Measurements from ENCODE around the gene ARMH2. TPM values are rescaled to one million over a fixed set of nuclear protein-coding genes. Genes with fewer than 3 reads are reported as not detected.

ARMH2 gene
- not detected for polyA plus RNA-seq (2013, experiment 1 of 2; ENCODE audit: insufficient read length)
- not detected for polyA plus RNA-seq (2013, experiment 2 of 2; ENCODE audit: insufficient read length)

DNA sequence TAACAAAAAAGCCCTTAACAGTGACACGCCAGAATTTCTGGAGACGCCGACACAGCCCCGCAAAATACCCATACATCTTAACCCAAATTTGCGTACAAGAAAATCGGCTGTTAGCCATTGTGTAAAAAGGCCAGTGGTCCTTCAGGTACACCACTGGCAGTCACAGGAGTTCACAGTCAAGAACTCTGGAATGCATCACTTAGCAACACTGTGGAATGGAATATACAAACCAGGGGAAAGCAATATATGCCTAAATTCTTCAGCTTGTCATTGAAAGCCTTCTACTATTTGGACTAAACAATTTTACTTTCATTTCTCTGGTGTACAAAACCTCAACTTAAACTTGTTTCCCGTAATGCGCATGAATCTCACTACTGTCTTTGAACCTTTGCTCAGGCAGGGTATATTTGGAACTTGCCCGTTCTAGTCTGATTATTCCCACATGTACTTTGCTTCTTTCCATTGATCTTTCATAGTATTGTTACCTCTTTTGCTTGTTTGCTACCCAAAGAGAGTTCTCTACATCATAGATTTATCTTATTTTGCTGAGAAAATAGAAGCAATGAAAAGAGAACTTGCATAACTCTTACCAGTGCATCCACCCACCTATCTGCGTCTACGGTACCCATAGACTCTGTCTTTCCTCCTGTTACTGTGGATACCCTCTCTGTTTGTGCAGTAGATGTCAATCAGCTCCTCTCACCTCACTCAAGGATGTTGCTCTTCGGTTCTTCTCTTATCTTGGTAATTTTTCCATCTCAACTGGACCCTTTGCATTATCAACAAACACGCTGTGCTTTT, at the start of gene ARMH2:
TSS of gene ARMH2 (minus strand) at position 178 of the 801 bp plus-strand sequence. CDS start at position 118, 60 bp downstream.
- DNase-seq, result no peak

DNA sequence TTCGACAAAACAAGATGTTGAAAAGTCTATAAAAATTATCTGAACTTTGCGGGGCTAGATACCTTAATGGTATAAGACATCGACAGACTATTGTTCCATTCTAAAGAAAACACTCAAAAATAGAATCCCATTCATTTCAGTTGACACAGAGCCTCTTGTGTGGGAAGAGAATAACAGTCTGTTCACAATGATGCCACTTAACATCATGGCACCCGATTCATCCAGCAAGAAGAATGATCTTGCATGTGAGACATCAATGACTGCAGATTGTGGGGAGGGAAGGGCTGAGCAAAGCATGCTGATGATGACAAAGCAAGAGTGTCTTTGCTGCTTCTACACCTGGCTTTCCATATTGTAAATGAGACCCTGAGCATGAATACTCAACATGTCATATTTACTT, 49.7 kb upstream of the ARMH2 start:
- DNase-seq, result no peak

DNA sequence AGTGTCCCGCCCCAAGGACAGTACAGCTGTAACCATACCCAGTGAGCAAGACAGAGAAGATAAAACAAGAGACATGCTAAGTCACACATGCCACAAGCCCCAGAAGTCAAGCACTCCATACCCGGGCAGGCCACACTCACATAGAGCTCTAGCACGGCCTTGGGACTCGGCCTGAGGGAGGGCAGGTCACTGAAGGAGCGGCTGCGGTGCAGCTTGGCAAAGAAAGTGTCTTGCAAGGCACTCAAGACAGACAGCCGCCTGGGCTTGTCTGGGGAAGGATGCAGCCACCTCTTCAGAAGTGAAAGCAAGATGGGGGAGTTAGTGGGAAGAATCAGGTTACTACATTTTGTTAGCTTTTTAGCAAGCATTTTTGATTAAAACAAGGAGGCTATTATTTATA, 48.7 kb upstream of the ARMH2 start:
- no peak for DNase-seq

DNA sequence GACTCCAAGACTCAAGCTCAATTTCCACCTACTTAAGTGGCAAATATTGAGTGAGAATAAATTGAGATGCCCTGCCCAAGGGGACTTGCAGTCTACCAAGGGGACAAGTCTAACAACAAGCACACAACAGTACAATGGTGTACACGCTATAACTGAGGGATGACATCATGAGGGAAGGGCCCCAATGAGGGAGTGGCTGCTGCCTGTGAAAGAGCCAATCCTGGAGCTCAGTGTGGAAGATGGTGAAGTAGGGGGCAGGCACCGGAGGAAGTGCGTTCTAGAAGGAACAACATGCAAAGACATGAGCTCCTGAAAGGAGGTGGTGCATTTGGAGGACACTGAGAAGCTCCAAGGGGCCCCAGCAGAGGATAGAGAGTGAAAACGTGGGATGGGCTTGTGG, 46.9 kb upstream of the ARMH2 start:
- no peak for DNase-seq

DNA sequence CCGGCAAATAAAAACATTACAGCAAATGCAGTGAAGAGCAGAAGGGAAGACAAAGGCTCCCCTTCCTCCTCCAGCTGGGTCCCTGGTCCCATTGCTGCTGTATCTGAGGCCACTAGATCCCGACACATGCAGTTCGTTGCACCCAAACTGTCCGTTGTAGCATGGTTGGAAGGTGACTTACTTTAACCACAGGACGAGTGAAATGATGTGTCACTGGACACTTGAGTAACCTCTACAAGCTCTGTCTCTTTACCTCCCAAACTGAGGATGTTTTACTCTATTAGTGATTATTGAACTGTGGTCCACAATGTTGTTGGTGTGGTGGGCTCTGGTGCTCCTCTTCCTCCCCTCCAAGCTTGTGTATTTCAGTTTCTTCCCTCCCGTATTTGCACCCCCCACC, 46.2 kb upstream of the ARMH2 start:
- DNase-seq, result no peak

DNA sequence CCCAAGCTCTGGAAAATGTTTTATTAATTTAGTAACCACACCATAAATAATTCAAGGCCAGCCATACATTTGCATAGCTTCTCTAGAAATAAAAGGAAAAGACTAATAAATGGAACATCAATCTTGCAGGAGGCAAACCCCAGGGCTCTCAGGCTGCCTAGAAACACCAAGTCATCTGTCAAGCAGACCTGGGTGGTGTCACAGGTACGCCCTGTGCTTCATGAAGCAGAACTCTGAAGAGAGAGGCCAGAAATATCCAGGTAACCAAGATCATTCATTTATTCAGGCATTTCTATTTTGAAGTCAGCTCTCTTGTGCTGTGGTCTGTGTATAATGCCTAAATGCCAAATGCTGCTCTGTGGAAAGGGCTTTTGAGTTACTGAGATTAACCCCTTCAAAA, 45.3 kb upstream of the ARMH2 start:
- no peak for DNase-seq

DNA sequence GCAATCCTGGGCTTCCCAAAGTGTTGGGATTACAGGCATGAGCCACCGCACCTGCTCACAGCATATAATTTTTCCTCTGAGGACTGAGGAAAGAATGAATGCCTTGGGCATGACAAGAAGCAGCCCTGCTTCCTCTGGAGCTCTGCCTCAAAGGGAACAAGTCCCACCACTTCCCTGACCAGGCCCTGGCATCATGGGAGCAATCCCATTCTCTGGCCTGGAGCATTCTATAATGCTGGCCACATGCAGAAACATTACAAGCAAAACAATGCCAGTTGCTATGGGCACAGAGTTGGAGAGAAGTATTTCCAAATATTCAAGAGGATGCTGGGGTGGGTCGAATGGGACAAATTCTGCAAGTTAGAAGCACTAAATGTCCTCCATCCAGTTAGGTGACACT, 41.5 kb upstream of the ARMH2 start:
- no peak for DNase-seq

DNA sequence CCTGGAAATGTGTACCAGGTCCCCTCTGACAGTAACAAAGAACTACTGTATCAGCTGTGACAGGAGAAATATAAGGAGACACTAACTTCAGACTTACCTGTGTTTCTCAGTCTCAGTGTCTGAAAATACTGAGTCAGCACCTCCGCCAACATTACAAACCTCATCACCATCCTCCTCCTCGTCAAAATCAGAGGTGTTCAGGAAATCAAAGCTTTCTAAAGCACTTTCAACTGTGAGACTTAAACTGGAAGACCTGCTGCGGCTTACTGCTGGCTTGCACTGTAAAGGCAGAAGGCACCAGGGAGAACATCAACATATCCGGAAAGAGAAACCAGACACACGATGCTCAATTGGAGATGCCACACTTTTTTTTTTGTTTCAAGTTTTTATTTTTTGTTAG, 40.3 kb upstream of the ARMH2 start:
- DNase-seq, result no peak

DNA sequence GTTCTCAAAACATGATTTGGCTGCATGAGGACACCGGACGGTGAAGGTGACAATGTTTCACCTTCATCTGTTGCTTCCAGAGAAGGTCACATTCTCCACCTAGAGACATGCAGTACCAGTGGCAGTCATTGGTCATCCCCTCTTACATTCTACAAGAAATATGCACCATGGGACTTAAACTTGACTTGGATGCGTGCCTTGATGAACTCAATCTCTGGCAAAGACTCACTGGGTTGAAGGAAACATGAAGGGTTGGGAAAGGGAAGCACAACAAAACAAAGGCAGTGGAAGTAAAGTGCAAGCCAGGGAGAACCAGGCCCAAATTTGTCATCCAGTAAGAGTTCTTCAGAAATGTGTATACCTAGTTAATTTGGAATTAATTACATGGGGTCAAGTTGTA, 39.4 kb upstream of the ARMH2 start:
- DNase-seq, result no peak

DNA sequence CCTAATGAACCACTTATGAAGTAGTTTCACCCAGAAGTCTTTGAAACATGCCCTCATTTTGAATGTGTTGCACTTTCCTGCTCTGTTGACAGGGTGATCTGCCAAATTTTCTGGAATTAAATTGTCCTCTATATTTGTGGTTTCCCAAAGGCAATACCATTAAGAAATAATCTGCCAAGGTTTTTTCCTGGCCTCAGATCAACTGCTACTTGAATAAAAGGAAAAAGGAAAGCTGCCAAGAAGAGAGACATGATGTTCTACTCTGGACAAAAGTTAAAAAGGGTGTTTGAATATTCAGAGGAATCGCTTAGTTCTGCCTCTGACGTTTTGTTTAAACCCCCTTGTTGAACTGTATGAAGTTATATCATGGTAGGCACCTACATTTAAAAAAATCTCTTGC, 37.4 kb upstream of the ARMH2 start:
- DNase-seq, result no peak

DNA sequence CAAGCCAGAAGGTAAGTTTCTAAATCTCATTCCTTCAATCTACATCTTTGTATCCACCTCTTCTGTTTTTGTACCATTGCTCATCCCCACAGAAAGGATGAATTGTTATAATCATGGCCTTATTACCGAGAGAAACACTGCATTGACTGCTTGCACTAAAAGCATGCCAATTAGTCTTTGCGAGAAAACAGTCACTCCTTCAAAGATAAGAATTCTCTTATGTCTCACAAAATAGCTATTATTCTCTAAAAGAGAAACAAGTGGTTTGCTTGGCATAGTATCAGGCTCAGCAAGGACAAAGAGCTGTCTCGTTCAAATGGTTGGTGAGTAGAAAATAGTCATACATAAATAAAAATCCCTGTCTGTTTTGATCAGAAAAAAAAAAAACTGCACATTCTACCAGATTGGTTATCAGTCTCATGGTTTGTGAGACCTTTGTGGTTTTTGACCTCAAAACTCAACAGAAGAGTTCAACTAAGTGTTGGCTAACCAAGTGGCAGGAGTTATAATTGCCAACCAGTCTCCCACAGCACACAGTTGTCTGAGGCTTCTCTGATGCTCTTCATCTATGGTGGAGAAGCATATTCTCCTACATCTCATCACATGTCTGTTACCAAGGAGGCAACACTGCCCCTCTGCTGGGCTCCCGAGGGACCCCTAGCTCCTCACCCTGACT, 35.1 kb upstream of the ARMH2 start:
- no peak for DNase-seq

DNA sequence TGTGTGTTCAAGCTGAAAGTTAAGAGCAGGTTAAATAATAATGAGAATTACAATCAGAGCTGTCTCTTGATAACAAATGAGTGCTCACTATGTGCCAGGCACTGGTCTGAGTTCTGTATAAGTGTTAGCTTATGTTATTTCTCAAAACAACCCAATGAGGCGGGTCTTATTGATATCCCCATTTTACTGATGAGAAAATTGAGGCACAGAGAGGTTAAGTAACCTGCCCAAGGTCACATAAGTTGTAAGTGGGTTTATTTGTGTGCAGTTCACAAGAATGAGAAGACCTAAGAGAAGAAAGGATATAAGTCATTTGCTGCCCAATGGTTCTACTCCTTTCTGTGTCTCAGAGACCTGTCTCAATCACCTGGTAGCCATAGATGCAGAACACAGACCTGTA, 34.1 kb upstream of the ARMH2 start:
- no peak for DNase-seq

DNA sequence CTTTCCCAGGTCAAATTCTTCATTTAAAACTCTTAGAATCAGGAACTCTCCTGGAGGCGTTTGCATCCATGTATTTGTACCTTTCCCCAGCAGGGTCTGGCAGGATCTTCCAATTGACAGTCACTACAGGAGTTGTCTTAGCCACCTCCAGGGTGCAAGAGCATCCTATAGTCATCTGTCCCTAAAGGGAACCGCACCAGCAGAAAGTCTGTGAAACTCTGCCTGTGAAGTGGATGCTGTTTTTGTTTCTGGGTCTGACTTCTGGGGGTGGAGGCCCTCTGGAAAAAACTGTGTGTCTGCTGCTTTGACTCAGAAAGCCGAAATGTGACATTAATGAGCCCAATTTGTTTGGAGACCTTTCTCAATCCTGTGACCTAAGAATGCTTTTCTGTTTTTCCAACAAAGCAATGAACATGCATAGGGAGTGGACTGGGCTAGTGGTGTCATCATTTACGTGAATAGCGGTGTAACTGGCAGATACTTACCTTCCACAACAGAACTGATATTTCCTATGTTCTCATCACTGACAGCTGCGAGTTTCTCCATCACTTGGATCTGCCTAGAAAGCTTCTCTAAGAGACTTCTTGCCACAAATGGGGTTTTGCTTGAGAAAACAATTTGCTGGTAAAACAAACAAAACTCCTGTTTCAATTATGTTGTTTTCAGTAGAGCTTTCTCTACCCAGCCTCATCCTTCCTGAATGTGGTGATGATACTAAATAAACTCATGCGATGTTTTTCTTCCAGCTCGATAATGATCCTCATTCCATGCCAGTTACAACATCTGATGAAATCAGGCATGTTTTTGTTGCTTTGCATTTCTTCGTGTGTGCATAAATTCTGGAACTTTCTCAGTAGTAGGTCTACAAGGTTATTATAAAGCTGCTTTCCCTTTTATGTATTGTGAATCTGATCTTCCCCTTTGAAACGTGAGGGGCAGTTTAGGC, 33.3 kb upstream of the ARMH2 start:
- no peak for DNase-seq

DNA sequence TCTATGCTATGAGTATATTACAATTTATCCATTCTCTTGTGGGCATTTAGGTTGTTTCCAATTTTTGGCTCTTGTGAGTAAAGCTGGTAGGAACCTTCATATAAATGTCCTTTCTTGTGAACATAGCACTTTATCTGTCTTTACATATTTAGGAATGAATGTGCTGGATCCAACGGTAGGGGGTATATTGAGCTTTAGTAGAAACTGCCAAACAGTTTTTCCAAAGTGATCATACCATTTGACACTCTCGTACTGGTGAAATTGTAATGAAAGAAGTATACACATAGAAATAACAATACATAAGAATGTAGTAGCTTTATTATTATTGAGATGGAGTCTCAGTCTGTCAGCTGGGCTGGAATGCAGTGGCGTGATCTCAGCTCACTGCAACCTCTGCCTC, 30.9 kb upstream of the ARMH2 start:
- no peak for DNase-seq

DNA sequence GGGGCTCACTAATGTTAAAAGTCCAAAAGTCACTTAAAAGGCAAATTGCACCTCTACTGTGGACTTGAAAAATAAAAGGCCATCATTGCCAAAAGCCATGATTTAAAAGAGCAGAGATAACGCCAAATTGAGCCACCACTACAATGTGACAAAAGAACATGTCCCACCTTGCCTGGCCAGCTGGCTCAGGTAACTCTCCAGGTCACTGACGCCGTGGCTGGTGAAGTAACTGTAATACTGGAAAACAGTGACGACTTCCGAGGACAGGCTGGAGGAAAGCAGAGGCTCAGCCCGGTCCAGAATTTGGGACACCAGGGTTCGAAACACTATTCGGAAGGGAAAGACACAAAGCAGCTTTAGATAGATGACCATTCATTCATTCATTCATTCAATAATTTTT, 29.3 kb upstream of the ARMH2 start:
- DNase-seq, result no peak

DNA sequence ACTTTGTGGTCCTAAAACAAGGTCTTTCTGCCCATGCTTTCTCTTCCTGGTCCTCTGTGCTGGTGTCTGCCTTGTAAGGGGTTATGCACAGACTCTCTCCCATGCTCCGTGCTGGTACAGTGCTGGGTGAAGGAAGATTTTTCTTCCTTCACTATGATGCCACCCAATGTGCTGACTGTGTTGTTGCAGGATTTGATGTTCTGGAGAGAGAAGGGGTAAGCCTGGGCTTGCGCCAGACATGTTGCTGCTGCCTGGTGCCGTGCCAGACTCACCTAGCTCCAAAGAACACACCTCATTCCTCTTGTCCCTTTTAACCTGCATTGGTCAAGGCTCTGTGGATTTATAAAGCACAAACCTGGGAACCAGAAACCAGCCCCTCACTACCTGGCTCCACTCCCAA, 28.4 kb upstream of the ARMH2 start:
- DNase-seq, result no peak

DNA sequence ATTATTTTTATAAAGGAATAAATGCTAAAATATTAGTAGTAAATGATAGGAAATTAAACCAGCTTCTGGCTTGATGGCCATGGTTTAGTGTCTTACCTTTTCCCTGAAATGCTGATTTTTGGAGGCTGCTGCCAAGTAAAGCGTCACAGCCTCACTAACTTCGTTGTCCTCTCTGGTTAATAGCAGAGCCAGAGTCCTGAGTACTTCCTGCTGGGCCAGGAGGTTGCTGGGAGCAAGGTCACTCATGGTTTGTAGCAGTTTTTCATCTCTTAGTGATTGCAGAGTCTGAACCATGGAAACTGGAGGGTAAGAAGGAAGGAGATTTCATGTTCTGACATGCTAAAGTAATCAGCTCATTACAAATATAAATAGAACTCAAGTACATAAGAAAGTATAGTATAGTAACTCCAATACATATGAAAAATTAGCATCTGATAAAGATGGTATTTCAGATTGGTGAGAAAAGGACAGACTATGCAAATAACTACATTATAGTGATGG, 26.5 kb upstream of the ARMH2 start:
- DNase-seq, result no peak

DNA sequence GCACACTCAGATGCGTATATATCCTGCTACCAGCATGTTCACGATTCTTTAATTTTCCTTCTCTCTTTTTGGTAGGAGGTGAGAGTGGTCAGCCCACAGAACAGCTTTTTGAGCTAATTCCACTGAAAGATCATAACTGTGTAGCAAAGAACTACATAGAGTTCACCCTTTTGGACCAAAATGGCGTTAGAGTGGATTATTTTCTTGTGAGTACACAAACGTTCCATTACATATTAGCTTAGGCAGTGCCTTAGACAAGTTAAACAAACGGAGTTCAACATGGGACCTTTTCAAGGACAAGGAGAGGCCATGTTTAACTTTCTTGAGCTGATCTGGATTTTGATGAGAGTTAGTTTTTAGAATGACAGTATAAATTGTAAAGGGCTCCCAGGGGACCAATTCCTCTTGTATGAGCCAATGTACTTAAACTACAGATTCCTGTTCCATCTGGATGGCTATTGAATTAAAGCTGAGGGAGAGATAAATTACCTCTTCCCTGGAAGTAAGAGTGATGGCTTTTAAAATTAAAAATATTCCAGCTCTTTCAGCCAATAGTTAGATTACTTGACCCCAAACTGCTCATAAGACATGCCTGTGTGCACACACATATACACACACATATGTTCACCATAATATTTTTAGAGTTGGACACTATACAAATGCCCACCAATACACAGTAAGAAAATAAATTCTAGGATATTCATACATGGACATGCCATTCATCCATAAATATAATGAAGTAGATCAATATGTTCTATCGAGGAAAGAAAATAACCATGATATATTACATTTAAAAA, 25.6 kb upstream of the ARMH2 start:
- DNase-seq, result peak; percentile 31

DNA sequence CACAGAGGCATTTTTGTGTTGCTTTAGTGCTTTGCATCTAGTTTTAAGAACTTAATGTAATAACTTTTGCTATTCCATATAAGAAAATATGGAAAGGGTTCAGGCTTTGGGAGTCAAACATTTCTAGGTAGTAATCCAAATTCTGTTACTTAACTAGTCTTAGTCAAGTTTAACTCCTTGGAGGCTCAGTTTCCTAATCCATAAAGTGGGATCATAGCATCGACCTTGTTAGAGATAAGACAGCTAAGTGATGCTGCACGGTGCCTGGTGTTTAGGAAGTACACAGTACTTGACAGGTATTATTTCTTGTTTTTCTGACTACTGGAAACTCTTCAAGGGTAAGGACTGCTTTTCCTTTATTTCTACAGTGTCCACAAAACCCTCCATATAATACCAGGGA, 24.5 kb upstream of the ARMH2 start:
- DNase-seq, result no peak

DNA sequence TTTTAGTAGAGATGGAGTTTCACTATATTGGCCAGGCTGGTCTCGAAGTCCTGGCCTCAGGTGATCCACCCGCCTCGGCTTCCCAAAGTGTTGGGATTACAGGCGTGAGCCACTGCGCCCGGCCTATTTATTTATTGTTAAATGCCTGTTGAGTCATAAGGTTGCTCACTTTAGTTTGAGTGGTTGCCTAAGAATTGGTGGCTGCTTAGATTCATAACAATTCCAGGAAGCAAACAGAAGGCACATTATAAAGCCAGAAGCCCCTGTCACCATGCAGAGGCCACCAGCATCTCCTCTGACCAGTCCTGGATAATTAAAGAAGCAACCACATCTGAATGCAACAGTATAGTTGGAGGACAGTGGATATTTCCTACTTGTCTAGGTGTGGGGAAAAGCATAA, 24.0 kb upstream of the ARMH2 start:
- DNase-seq, result no peak

DNA sequence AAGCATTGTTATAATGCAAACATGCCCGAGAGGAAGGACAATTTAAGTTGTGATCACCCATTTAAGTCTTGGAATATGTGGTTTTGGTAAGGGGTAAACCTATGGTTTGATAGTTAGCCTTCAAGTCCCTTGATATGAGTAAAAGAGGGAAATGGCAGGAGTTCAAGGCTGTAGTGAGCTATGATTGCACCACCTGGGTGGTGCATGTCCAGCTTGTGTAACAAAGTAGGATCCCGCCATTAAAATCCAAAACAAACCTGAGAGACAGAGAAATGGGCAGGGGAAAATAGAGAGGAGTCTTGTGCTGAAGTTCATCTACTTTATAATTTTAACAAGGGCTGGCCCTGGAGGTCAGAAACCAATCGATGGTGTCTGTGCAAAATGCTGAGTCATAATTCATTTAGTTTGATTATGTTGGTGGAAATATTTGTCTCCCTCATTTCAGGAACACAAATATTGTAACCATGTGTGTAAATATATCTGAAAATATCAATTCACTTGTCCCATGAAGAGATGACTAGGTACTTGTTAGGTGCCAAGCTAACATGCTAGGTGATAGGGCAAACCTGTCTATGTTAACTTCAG, 23.2 kb upstream of the ARMH2 start:
- DNase-seq, result no peak

DNA sequence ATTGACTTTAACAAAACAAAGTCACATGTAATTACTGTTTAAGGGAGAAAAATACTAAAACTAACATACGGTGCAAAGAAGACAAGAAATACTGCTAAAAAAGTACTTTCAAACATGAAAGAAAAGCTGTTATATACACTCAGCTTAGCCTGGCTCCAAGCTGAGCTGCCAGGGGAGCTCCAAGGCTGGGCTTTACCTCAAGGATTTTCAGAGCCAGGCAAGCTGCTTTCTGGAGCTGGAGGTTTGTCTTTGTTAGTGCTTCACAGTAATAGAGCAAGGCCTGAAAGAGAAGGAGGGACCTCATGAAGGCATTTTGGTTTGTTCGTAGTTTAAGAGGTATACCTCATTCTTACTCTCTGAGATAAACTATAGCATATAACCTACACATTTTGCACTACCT, 19.6 kb upstream of the ARMH2 start:
- no peak for DNase-seq
